HL-60/S4 treated with phorbol 12-myristate 13-acetate at 8.2 ng/mL for 4 days and 3 days (cell line): ENCODE results near the gene IQCE.

Experiments used
- in situ Hi-C: fragments of 300-500 bp; cut with MboI; formaldehyde crosslinking; loops from 2 replicates; pipeline ENCODE4 v1.15.0; 2022; ENCODE audit warnings: low sequenced_read_pairs

IQCE gene

DNA sequence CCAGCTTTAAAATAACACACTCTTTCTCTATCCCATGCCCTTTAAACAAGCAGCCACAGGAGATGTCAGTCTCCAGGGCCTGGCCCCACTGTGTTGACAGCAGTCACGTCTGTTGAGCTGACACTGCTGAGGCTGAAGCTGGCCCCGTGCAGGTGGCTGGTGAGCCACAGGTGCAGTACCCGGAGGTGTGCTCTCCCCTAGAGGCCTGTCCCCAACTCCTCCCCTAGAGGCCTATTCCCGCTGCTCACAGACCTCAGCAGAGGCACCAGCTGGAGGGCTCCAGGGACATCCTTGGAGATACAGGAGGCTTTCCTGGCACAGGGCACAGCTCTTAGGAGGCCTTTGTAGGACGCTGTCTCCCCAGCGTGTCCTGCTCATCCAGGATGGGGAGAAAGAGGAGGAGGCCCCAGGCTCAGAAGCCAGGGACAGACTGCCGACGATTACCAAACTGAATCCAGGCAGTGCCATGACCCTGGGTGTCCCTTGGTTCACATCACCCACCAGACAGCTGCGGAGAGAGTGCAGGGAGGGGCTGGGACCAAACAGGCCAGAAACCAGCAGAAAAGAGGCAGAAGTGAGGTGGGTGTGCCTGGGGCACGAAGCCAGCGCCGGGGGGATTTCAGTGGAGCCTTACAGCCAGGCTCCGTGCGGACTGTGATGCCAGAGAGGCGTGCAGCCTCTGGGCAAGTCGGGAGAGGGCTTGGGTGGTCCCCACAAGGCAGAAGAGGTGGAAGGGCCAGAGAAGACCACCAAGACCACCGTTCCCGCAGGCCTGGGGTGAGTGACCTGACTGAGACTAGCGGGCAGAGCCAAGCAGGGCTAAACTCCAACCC is 54.5 kb downstream of the IQCE start:
- in situ Hi-C loops, result no loop called here

DNA sequence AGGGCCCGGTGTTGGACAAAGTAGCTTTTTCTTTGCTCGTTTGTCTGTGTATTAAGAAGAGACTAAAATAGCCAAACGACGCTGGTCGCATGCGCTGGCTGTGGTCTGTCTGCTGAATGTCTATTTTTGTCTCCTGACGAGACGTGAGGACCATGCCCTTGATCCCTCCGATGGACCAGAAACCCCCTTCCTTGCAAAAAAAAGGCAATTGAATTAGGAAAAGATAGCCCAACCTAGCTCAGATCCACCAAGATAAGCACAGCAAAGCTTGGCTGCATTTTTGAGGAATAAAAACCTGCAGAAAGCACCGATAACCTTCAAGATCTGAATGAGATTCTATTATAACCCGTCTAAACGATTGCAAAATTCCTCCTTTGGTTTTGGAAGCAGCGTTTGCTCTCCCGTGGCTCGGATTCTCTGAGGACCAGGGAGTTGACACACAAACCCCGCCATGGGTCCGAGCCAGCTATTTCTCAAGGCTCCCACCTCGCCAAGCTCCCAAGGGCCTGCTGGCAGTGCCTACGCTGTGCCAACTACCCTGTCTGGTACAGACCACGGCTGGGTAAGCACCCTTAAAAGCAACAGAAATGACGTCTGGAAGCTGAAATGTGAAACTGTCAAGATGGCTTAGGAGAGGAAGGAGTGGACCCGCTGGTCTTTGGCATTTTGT is 55.3 kb downstream of the IQCE start:
- in situ Hi-C loops, result no loop called here

DNA sequence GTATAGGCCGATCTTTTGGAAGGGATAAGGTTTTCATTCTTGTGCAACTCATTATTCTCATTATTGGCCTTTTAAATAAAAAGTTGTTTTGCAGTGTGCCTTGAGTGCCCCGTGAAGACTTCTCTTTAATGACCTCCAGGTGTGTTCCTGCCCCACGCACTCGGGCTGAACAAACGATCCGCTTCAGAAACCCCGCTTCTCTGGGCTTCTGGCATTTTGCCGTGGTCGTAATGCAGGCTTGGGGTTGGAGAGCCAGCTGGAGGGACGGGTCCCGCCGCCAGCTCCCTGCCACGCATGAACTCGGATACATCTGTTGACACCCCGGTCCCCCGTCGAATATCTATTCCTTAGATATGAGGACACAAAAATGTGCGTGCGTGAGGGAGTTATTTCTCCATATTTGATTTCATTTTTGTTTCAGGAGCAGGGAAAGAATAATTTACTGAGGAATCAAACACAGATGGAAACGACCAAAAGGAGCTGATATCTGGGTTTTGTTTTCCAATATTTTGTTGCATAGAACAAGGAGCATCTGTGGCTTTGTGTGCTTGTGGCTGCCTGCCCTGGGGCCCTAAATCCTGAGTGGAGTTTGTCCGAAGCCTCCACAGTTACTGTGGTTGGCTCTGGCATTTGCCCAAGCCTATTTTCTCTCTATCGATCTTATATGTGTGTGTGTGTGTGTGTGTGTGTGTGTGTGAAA is 56.0 kb downstream of the IQCE start:
- in situ Hi-C loops, result no loop called here

DNA sequence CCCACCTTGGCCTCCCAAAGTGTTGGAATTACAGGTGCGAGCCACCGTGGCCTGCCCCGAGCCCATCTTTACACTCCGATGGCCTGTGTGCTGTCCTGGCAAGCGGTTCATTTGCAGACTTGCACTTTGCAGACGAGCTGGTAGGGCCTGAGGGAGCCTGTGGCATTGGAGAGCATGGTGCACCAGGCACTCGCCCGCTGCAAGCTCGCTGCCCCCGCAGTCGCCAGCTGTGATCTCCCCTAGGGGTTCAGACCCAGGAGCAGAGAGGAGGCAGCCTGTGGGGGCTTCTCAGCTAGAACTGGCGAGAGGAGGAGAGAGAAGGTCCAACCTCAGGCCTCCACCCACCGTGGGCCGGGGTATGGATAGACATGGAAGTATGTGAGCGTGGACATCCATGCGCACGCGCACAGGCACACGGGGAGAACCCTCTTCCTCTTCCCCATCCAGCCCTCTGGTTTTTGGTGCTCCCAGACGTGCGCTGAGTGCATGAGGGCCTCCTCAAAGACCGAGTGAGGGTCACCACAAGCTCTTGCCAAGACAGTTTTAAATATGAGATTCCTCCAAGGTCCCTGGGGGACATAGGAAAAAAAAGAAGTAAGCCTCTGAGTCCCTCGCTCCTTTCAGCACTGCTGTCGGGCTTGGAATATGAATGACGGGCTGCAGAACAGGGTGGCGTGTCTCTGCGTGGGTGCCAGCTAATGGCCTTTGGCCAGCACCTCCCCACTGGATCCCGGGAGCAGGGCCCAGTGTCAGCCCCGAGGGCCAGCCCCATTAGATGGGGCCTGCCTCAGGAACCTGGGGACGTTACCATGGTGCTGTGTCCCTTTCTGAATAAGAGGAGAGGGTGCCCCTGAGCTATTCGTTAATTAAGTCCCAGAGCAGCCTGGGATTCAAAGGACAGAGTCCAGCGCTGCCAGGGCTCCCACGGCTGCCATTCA is 57.9 kb downstream of the IQCE start:
- in situ Hi-C loops, result no loop called here

DNA sequence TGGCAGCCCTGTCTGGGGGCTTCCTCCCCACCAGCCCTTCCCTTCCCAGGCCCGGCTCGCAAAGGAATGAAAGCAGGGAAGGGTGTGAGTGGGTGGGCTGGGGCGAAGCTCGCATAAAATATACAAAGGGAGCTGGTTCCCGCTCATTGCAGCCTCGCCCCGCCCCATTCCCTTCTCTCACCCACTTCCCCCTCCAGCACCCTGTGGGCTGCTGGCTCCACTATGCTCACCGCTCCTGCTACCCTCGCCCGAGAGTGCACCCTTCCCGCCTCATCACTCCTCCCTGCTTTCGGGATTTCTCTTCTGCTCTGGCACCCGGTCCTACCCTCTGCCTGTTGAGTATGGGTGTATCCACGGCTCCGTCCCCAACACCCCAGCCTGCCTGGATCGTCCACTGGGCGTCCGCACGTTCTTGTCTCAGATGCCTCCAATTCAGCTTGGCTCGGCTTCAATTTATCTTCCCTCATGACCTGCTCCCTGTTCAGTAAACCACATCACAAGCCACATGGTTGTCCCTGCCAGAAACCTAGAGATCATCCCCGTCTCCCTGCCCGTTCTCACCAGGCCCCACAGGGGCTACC is 58.6 kb downstream of the IQCE start:
- in situ Hi-C loops, result no loop called here

DNA sequence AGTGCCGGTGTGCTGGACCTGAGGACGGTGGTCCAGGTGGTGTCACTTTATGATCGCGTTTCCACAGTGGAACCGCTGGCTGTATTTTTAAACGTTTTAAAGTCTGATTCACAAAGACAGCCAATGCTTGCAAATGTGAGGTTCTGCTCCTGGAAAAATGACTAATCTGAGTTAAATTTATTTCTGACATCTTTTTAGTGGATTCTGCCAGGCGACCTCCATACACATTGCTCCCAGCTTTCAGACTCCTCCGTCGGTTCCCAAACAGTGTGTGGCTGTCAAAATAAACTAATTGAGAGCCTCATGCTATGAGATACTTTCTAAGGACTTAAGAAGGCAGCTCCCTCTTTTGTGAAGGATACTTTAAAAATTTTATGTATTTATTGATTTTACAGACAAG is 60.3 kb downstream of the IQCE start:
- in situ Hi-C loops, result no loop called here

DNA sequence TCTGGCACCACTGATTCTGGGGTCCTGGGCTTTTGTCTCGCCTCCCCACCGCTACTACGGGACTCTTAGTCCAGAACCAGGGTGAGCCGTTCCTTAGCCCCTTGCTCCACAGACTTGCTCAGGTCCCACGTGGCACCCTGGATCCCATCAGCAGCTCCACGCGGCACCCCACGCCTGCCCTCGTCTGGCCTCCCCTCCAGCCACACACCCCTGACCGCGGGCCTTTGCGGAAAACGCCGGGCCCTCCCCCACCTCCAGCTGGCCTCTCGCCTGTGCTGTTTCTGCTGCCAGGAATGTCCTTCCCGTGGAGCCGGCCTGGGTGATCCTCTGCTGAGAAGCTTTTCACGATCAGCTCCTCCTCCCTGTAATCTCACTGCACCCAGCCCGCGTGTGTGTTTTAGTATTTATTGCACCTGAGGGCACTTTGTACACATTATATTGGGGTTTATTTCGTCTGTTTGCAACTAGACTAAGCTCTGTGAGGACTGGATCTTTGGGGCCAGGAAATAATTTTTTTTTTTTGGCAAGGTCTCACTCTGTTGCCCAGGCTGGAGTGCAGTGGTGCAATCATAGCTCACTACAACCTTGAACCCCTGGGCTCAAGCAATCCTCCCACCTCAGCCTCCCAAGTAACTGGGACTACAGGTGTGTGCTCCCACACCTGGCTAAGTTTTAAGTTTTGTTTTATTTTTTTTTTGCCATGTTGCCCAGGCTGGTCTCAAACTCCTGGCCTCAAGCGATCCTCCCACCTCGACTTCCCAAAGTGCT is 62.5 kb downstream of the IQCE start:
- in situ Hi-C loops, result no loop called here

DNA sequence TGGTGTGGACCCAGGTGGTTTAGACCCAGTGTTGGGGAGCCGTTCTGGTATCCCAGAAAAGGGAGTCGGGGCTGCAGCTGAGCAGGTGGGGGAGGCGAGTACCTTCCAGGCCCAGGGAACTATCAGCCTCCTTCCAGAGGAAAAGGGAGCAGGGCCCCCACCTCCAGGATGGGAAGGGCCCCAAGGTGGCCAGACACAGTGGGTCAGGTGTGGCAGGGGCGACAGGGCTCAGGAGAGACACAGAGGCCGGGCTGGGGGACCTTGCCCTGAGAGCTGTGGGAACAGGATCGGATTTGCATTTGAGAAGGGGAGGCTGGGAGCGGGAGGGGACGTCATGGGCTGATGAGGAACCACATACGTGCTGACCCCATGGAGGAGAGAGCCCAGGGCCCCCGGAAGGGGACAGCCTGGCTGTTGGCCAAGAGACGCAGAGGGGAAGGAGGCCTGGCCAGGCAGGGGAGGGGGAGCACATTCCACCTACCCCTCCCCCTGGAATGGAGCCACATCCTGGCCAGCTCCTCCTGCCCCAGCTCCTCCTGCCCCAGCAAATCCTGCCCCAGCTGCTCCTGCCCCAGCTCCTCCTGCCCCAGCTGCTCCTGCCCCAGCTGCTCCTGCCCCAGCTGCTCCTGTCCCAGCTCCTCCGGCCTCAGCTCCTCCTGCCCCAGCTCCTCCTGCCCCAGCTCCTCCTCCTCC is 63.3 kb downstream of the IQCE start:
- in situ Hi-C loops, result no loop called here

DNA sequence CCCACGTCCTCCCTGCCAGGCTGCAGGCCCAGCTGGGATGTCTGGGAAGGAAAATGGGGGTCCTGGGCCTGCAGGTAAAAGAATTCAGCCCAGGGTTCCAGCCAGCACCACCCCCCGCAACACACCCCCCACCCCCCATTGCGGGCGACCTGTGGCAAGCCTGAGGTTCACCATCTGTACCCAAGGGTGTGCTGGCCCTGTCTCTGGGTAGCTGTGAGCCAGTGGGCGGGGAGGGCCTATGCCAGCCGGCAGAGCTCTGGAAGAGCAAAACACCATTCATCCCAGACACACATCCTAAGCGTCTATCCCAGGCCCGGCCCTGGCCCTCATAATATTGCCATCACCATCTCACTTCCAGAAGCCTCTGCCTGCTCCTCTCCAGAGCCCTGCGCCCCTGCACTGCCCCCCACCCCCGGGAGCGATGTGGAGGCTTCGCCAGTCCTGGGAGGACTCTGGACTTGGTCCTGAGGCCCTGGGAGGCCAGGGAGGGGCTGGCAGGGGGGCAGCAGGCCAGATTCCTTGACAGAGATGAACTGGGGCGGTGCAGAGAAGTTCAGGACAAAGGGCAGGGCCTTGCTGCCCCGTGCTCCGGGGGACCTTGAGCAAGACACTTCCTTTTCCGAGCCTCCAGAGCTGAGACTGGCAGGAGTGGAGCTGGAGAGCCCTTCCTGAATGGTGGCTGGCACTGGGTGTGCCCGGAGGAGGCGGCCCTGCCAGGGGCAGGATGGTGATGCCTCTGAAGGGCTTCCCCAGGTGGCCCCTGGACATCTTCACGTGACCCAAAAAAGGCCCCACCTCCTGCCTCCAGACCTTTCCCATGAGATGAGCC is 64.3 kb downstream of the IQCE start:
- in situ Hi-C loops, result no loop called here

DNA sequence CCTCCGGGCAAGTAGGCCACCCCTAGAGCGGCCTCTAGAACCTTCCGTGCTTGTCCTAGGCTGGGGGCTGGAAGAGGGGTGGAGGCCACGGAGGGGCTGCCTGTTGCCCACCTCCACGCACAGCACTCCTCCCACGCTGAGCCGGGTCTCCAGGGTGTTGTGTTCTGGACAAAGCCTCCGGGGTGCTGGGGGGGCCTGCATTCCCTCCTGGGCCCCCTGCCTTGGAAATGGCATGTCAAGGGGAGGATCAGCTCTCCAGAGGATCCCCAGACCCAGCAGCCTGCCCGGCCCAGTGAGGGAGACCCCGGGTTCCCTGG is 64.9 kb downstream of the IQCE start:
- in situ Hi-C loops, result no loop called here

DNA sequence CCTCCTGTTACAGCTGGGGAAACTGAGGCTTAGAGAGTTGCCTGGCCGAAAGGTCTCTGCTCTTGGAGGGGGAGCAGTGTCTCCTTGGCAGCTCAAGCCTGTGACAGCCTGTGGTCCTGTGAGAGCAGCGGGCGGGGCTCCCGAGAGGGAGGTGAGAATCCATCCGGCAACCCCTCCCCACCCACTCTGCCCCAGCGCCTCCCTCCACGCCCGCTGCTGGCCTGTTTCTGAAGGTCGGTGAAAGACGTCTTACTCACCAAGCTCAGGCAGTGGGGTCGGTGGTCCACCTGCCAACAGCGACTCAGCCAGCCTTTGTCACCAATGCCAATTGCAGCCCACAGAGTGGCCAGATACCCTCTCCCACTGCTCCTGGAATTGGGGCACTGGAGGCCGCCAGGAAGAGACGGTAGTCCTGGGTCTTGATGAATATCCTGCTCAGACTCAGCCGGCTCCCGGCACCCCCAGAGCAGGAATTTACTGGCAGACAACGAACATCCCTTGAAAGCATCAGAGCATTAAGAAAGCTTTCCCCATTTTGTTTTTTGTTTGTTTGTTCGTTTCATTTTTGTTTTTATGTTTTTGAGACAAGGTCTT is 65.6 kb downstream of the IQCE start:
- in situ Hi-C loops, result no loop called here

DNA sequence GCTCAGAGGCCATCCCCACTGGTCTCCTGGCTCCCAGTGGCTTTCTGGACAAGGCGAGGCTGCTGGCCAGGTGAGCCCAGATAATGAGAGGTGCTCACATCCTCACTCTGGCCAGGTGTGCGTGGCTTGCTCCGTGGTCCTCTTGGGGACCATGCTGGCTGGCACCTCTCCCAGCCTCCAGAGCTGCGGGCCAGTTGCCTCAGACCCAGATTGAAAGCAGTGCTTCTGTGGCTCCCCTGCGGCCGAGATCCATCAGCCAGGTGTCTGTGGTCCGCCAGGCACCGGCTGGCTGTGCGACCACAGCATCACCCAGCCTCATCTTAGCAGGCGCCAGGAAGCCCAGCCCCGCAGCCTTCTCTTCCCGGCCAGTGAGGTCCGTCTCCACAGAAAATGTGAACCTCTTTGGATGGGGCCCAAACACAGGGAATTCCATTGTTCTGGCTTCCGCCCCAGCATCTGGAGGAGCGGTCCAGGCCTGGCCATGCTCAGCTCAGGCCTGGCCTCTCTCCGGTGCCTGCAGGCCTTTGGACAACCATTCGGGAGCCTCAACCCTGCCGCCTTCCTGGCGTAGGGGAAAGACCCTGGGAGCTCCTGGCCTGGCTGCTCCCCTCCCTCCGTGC is 67.8 kb downstream of the IQCE start:
- in situ Hi-C loops, result no loop called here

DNA sequence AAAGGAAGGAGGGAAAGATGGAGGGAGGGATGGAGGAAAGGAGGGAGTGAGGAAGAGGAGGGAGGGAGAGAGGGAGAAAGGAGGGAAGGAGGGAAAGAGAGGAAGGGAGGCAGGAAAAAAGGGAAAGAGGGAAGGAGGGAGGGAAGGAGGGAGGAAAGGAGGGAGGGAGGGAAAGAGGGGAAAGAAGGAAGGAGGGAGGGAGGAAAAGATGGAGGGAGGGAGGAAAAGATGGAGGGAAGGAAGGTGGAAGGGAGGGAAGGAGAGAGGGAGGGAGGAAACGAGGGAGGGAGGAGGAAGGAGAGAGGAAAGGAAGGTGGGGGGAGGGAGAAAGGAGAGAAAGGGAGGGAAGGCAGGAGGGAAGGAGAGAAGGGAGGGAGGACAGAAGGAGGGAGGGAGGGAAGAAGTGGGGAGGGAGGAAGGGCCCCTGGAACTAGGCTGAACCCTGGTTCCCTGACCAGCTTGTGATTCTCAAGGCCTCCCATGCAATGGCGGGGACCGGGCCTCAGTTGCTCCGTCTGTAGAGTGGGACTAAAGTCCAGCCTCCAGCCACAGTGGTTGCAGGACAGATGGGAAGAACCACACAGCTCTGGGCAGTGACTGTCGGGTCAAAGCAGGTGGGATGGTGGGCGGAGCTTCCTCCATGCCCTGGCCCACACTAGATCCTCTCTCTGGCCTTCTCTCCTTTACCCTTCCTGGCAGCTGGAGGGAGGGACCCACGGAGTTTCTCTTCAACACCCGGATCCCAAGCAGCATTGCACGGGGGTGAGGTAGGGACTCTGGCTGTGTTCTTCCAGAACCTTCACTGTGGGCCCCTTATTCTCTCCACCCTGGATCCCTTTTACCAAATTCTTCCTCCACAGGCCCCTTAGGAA is 68.7 kb downstream of the IQCE start:
- in situ Hi-C loops, result no loop called here

DNA sequence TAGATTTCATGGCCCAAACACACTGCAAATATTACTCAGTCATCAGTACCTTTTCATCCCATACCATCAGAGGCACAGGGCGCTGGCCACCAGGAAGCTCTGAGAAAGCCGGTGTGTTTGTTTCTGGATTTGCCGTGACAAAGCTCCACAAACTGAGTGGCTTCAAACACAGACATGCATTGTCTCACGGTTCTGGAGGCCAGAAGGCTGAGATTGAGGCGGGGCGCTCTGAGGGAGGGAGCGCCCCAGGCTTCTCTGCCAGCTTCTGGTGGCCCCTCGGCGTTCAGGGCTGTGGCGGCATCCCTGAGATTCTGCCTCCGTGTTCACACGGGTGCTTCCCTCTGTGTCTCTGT is 69.3 kb downstream of the IQCE start:
- in situ Hi-C loops, result no loop called here

DNA sequence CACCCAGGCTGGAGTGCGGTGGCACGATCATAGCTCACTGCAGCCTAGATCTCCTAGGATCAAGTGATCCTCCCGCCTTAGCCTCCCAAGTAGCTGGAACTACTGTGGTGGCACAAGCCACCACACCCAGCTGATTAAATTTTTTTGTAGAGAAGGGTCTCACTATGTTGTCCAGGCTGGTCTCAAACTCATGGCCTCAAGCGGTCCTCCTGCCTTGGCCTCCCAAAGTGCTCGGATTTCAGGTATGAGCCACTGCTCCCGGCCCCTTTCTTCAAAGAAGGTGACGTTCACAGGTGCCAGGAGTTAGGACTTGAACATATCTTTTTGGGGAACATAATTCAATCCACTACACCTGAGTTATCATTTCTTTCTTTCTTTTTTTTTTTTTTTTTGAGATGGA is 70.1 kb downstream of the IQCE start:
- in situ Hi-C loops, result no loop called here

DNA sequence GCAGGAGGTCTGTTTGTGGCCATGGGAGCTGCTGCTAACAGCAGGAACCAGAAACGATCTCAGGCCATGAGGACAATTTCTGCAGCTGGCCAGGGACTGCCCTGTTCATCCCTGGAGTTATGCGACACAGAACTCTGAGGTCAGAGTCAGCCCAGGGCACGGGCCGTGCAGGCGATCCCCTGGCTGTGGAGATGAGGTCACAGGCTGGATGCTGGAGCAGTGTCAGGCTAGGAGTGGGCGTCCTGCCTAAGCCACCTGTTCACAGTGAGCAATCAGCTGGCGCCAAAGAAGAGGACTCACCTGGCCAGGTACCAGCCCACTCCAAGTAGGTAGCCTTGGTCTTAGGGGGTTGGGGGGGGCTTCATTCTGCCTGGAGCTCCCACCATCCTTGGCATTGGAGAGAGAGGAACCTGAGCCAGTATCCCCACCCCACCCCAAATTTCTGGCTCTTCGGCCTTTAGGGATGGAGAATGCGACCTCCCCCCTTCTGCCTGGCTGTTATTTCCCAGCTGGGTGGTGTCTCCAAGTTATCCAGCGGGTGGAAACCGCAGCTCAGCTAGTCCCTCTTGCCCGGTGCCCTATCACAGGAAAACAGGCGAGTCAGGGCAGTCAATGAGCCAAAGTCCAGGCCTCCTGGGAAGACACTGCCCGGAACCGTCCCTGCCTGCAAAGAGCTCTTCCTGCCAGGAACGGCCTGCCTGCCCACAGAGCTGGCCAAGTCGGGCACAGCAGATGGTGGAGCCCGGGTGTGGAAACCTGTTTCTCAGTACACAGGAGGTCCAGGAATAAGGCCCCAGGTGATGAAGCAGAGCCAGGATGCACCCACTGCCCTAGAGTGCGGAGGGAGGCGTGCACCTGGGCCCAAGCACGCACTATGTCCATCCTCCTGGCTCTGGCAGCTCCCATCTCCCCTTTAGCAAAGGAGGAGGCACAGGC is 71.2 kb downstream of the IQCE start:
- in situ Hi-C loops, result no loop called here
